ENCODE results near the gene OR6M1. TPM values are rescaled to one million over a fixed set of nuclear protein-coding genes. Genes with fewer than 3 reads are reported as not detected.

Gene OR6M1, protein sequence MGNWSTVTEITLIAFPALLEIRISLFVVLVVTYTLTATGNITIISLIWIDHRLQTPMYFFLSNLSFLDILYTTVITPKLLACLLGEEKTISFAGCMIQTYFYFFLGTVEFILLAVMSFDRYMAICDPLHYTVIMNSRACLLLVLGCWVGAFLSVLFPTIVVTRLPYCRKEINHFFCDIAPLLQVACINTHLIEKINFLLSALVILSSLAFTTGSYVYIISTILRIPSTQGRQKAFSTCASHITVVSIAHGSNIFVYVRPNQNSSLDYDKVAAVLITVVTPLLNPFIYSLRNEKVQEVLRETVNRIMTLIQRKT
- total RNA-seq (2014; rRNA removed; shearing (Covaris generic)), result not detected in 2 replicates

DNA sequence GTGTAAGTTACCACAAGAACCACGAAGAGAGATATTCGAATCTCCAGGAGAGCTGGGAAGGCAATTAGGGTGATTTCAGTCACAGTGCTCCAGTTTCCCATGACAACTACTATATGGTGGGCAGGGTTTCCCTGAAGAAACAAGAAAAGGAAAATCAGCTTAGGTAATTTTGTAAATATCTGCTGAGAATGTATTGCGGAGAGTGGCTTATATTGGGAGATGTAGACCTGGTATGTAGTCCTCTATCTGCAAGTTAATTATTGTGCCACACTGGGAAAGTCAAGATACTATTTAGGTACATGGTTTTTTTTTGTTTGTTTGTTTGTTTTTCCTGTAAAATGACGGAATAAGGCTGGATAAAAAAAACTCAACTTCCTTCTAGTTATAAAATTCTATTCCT, at the start of gene OR6M1:
Gene OR6M1 (minus strand): TSS at position 101 of the 400 bp plus-strand sequence. CDS start 0 bp downstream, at position 101.
- no peak for DNase-seq (ENCODE audit: low spot score)

DNA sequence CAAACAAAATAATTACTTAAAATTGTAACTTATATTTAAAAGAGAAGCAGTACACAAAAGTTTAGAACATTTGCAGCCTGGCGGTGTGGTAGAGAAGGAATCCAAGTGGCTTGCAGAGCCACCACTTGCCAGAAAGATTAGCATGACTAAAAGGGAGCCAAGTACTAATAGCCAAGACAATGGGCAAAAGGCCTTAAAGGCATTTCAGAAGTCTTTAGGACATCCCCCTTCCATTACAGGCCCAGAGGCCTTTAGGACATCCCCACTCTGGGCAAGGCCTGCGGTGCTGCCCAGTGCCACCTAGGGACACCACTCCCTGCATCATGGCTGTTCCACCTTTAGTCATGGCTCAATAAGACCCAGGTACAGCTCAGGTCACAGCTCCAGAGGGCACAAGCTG, 46.9 kb upstream of the OR6M1 start:
- DNase-seq (ENCODE audit: low spot score), result no peak

DNA sequence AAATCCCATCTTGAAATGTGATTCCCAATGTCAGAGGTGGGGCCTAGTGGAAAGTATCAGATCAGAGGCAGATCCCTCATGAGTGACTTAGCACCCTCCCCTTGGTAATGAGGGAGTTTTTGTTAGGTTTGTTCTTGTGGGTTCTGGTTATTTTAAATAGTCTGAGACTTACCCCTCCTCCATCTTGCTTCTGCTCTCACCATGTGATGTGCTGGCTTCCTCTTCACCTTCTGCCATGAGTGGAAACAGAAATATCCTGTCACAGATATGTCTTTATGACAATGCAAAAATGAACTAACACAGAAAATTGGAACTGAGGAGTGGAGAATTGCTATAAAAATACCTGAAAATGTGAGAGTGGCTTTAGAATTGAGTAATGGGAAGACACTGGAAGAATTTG, 46.2 kb upstream of the OR6M1 start:
- DNase-seq (ENCODE audit: low spot score), result no peak

DNA sequence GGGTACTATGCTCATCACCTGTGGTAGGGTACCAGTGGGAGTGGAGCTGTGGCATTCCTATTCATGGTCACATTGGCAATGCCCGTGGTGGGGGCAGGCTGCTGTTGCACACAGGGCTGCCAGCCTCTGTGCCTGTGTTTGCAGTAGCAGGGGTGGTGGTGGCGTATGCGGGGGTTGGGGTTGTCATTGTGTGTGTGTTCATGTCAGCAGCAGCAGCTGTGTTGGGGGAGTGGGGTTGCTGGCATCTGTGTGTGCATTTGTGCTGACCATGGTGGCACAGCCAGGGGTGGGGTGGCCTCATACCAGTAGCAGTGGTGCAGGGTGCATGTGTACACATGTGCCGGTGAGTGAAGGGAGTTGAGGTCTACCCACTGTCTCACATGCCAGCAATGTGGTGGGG, 45.0 kb upstream of the OR6M1 start:
- no peak for DNase-seq (ENCODE audit: low spot score)

DNA sequence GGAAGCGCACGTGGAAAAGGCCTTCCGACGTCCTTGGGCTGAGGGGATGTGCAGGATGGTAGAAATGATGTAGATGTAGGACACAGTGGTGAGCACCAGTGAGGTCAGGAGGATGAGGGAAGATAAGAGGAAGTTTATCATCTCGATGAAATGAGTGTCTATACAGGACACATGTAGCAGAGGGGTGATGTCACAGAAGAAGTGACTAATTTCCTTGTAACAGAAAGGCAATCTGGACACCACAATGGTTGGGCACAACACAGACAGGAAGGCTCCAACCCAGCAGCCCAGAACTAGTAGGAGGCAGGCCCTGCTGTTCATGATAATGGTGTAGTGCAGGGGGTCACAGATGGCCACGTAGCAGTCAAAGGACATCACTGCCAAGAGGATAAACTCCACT, 35.0 kb upstream of the OR6M1 start:
- no peak for DNase-seq (ENCODE audit: low spot score)

DNA sequence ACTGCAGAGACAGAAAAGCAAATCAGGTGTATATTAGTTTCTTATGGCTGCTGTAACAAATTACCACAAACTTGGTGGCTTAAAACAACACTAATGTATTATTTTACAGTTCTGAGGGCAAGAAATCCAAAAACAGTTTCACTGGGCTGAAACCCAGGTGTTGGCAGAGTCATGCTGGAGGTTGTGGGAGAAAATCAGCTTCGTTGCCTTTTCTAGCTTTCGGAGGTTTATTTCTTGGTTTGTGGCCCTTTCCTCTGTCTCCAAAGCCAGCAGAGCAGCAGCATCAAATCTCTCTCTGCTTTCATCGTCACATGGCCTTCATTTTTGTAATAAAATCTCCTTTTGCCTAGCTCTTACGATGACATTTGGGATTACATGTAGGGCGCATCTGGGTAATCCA, 33.0 kb upstream of the OR6M1 start:
- no peak for DNase-seq (ENCODE audit: low spot score)

DNA sequence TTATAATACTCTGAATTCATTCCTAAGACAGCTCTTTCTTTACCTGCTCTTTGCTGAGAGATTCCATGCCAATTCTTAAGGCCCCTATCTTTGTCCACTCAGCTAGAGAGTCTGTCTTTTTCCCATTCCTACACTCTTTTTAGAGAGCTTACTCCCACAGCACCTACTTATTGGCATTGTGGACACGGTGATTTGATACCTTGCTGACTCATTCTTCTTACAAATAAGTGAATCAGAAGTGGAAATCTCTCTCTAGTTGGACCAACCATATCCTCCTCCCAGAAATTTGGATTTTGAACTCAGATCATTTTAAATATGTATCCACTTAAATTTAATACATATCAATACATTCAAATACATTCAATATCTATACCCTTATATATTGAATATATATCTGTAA, 32.5 kb upstream of the OR6M1 start:
- no peak for DNase-seq (ENCODE audit: low spot score)

DNA sequence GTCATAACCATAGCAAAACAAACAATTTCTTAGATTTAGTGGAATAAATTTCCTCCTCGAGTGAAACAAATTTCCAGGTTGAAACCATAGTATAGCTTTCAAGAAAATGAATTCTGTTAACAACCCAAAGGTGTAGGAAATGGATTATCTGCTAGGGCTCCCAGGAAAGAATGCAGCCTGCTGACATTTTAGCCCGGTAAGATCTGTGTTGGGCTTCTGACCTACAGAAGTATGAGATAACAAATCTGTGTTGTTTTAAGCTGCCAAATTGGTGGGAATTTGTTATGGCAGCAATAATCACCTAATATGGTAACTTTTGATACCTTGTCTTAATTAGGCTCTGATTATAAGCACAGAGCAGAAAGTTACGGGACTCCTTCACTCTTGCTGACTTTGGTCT, 32.0 kb upstream of the OR6M1 start:
- no peak for DNase-seq (ENCODE audit: low spot score)

DNA sequence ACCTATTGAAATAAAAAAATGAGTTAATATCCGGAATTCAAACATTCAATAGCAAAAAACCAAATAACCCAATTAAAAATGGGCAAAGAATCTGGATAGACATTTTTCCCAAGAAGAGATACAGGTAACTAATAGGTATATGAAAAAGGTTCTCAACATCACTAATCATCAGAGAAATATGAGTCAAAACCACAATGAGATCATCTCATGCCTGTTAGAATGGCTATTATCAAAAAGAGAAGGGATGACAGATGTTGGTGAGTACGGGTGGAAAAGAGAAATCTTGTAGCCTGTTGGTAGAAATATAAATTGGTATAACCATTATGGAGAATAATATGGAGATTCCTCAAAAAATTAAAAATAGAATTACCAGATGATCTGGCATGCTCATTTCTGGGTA, 26.9 kb upstream of the OR6M1 start:
- DNase-seq (ENCODE audit: low spot score), result no peak

DNA sequence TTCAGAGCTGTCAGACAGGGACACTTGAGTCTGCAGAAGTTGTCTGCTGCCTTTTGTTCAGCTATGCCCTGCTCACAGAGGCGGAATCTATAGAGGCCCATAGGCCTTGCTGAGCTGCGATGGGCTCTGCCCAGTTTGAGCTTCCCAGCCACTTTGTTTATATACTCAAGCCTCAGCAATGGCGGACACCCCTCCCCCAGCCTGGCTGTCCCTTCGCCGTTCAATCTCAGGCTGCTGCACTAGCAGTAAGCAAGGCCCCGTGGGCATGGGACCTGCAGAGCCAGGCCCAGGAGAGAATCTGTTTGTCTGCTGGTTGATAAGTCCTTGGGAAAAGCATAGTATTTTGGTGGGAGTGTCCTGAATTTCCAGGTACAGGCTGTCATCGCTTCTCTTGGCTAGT, 23.6 kb upstream of the OR6M1 start:
- no peak for DNase-seq (ENCODE audit: low spot score)

DNA sequence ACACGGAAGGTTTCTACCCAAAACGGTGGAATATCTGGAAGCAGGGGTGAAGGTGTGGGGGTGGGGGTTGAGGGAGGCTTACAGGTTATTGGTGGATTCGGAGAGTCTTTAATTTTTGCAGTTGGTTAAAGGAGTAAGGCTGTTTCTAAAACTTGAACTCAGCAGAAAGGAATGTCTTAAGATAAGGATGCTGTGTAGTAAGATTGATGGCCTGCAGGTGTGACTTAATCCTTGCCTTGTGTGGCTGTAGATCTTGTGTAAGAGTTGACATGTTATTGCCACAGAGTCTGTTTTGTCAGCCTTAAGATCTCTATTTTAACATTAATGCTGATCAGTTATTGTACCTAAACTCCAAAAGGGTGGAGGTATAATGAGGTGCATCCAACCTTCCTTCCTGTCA, 16.4 kb upstream of the OR6M1 start:
- DNase-seq (ENCODE audit: low spot score), result no peak

DNA sequence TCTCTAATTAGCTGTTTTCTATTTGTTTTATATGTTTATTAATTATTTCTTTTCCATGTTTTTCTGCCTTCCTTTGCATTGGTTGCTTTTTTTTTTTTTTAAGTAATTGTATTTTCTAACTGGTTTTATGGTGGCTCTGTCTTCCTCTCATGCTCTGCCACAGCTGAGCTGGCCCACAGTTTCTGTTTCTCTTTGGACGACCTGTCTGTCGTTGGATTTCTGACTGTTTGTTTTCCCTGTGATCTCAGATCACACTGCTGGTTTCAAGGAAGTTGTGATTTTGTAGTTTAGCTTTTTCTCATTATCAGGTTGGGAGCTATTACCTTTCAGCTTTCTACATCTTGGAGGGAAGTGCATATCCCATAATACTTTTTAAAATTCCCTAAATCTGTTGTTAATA, 15.9 kb upstream of the OR6M1 start:
- peak; percentile 30 for DNase-seq (ENCODE audit: low spot score)

DNA sequence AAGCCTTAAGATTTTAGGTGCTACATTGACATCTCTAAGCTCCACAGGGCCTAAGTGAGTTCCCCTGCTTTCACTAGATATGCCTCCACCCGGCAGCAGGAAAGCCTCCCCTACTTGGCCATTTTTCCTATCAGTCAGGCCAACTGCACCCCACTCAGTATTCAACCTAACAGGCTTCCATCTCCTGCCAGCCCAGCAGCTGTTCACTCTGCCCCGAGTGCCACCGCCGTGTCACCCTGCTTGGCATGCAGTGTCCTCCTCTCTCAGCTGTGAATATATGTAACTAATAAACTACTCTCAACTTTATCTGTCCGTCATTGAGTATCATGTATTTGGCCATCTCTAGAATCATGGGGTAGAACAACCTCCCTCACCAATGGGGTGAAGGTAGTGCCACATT, 9.0 kb upstream of the OR6M1 start:
- no peak for DNase-seq (ENCODE audit: low spot score)

DNA sequence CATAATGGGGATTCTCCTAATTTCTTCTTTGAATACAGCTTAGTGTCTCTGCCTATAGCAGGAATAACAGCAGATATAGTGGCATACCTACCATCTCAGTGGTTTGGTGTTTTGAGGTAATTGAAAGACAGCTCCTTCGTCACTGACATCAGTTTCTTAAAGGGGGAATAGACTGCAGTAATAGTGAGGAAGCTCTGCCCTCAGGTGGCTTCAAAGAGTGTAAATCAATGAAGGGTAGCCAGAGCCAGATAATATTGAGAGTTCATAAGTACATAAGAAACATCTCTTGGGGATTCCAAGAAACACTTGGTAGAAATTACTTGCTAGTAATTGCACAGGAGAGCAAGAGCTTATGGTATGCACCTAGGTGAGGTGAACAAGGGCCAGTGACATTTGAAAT, 4.4 kb downstream of the OR6M1 start:
- DNase-seq (ENCODE audit: low spot score), result no peak

DNA sequence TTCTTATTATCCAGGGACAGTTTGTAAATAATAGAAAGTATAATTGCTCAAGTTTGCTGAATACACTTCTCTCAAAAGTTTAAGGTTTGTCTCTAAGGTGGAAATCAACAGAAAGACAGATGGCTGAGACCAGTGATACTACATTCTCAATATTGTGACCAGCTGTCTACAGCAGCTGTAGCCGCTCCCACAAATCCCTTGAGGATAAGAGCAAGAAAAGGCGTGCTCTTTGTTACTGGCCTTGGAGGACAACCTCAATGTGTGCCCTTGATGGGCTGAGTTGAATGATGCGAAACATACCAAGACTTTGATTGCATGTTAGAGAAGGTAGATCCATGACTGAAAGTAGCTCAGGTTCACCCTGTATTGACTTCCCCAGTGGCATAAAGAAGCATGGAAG, 6.1 kb downstream of the OR6M1 start:
- DNase-seq (ENCODE audit: low spot score), result no peak

DNA sequence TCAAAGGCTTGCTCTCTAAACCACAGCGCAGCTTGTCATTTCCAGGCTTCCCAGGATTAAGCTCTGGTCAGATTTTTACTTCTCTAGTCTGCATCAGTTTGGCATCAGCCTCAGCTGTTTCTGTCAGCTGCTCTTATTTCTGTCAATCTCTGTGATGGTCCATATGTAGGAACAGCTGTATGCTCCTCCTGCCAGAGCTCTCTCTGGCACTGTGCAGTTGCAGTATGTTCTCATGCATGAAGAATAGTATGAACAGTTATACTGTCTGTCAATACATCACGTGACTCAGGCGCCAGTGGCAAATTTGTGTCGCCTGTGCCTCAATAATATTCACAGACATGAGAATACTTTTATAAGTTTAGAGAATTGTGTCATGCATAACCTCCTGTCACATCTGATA, 6.7 kb downstream of the OR6M1 start:
- no peak for DNase-seq (ENCODE audit: low spot score)

DNA sequence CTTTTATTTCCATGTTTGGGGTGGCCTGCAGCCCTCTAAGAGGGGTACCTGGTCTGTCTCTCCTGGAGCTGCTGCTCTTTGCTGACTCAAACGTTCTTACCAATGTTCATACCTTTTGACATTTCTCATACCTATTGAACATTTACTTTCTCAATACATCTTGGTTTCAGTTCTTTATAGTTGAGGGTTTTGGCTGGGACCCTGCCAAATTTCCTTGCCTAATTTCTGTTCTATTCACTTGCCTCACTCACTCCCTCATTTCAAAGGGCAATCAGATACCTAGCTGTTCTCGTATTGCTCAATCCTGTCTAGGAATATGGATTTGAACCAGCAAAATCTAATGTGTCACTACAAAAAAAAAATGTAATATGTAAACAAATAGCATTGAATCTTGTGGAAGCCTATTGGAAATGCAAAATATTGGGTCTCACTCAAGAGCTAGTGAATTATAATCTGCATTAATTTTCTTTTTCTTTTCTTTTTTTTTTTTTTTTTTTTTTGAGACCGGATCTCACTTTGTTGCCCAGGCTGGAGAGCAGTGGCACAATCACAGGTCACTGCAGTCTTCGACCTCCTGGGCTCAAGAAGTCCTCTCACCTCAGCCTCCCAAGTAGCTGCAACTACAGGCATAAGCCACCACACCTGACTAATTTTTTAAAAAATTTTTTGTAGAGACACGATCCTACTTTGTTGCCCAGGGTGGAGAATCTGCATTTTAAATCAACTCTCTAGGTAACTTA, 7.5 kb downstream of the OR6M1 start:
- DNase-seq (ENCODE audit: low spot score), result no peak

DNA sequence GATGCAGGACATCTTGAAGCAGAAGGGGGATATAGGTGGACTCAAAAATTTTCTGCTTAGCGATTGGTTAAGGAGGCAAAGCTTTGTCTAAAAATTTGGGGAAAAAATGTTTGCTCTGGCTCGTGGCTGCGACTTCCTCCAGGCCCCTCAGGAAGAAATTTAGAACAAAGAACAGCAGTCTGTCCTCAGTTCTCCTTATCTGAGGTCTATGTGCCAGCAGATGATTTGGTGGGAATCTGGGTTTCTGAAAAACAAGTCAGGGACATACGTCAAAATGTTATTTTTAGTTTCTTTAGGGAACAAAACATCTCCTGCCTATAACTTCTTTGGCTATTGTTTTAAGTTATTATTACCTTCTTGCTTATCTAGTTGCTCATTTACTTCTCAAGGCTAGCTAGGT, 8.1 kb downstream of the OR6M1 start:
- DNase-seq (ENCODE audit: low spot score), result no peak

DNA sequence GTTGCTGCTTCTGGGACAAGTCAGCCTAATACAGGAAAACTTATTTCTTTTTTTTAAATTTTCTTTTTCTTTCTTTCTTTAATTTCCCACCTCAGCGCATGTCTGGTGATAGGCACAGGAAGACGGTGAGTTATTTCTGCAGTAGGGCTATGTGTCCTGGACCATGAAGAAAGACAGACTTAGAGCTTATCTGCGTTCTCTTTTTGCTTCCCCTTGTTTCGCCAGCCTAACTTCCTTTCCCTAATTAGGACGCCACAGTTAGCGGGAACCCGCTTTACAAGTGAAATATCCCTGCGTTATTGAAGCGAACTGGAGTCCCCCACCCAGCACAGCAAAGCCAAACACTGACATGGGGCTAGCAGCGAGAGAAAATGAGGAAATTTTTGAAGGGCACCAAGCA, 8.6 kb downstream of the OR6M1 start:
- no peak for DNase-seq (ENCODE audit: low spot score)

DNA sequence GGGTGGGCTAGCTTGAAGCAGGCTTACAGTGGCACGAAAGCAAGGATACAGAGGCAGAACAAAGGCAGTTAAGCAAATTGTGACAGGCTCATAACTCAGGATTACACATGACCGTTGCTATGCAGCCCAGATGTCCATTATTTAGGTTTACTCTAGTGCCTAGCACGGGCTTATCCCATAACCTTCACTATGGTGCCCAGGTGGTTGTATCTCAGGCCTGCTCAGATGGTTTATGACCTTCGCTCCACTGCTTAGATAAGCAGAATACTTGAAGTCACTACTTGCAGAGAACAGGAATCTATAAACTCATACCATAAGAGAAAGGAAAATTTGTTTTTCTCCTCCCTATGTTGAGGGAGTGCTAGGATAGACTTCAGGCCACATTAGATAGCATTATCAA, 9.0 kb downstream of the OR6M1 start:
- DNase-seq (ENCODE audit: low spot score), result no peak

DNA sequence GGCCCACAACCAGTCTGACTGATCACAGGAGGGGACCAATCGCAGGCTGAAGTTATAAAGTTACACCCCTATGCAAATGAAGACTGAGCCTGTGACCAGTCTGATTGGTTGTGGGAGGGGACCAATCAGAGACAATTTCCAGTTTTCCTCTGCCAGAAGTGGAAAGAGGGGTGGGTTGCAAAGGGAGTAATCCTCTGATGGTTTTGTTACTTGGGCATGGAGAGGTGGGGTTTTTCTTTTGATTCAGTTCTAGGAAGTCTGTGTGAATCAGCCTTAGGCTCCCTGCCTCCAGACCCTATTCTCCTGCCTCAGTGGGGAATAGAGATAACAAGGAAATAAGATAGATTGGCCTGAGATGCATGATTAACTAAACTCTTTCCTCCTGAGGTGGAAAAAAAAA, 9.9 kb downstream of the OR6M1 start:
- DNase-seq (ENCODE audit: low spot score), result no peak

DNA sequence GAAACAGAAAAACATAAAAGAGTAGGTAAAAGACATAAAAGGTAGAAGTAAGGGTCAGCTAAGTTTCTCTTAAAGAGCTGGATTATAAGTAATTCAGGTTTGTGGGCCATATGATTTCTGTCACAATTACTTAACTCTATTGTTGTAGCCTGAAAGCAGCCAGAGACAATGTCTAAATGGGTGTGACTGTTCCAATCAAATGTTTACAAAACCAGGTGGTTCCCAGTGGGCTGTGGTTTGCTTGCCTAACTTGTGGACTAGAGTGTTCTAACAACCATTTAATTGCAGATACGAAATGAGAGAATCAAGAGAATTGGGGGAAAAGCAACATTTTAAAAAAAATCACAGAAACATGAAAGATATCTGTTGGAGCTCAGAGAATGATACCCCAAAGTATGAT, 22.6 kb downstream of the OR6M1 start:
- DNase-seq (ENCODE audit: low spot score), result no peak

DNA sequence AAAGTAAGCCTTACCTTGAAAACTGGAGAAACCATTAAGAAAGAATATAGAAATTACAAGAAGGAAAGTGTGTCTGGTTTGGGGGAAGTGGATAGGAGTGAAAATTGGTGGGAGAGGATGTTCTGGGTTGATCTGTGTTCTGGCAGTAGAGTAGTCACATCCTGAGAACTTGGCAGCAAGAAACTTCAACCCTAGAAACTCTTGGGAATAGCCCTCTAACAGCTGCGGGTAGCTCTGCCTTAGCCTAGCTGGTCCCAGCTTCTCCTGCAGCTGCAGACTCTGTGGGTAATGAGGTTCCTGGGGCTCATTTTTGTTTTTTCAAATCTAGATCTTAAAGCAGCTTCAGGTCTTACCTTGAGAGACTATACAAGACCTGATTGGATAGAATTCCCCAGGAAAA, 27.6 kb downstream of the OR6M1 start:
- no peak for DNase-seq (ENCODE audit: low spot score)

Data from H4 (cell line).